ENCODE results near the gene PIGU. TPM values are rescaled to one million over a fixed set of nuclear protein-coding genes. Genes with fewer than 3 reads are reported as not detected.

Gene PIGU
- total and polyA plus RNA-seq, 2 of the 13 experiments (the other 11 are each of a cell fraction or from before 2014, with no cell fraction given) = 45.5 to 231 TPM

DNA sequence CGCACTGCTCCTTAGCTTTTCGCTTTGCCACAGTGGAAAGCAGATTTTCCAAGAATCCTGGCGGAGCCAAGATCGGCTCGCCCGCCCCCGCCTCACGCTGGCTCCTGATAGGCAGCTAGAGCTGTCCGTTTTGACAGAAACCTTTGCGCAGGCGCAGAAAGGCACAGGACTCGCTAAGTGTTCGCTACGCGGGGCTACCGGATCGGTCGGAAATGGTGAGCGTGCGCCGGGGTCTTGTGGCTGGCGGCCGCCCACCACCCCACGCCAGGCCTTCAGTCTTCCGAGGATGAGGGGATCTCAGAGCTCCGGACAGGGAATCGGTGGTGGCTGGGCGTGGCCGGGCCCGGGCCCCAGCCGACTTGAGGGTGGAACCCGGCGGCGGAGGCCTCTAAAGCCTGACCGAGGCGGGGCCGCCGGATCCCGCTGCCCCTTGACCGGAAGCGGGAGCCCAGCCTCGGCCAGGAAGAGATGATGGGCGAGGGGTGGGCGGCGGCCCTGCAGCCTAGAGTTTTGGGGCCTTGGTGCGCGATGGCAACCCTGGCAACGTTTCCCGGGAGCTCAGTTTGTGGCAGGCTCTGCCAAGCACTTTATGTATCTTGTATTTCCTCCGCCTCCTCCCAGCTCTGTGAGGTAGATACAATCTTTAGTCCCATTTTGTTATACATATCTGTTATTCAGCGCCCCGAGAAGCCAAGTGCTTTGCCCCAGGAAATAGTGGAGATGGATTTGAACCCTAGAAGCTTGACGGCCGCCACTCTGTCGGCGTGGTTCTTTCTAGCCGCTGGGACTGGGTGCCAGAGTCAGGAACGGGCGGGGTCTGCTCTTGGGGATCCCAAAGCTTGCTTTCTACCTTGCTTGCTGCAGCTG is 160.4 kb downstream of the PIGU start, which contains the start of gene DYNLRB1 (continued):
- no peak; the same call in 1 of the 2 replicates for TF ChIP-seq ZMYM2 (CRISPR knock-in tag; IDR thresholded peaks at IDR 0.05)
- peak; percentile 84; the same call in 1 of the 2 replicates for TF ChIP-seq TP53 (CRISPR knock-in tag; conservative IDR thresholded peaks at IDR 0.05)
- TF ChIP-seq, protein P1, sequence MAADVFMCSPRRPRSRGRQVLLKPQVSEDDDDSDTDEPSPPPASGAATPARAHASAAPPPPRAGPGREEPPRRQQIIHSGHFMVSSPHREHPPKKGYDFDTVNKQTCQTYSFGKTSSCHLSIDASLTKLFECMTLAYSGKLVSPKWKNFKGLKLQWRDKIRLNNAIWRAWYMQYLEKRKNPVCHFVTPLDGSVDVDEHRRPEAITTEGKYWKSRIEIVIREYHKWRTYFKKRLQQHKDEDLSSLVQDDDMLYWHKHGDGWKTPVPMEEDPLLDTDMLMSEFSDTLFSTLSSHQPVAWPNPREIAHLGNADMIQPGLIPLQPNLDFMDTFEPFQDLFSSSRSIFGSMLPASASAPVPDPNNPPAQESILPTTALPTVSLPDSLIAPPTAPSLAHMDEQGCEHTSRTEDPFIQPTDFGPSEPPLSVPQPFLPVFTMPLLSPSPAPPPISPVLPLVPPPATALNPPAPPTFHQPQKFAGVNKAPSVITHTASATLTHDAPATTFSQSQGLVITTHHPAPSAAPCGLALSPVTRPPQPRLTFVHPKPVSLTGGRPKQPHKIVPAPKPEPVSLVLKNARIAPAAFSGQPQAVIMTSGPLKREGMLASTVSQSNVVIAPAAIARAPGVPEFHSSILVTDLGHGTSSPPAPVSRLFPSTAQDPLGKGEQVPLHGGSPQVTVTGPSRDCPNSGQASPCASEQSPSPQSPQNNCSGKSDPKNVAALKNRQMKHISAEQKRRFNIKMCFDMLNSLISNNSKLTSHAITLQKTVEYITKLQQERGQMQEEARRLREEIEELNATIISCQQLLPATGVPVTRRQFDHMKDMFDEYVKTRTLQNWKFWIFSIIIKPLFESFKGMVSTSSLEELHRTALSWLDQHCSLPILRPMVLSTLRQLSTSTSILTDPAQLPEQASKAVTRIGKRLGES (CRISPR knock-in tag; IDR thresholded peaks at IDR 0.05; ENCODE audit: borderline replicate concordance) = peak; percentile 43; the same call in 1 of the 2 replicates
- peak; percentile 90 for TF ChIP-seq ZNF747 (CRISPR knock-in tag; IDR thresholded peaks at IDR 0.05; ENCODE audit: borderline replicate concordance)
- peak; percentile 96; the same call in 1 of the 2 replicates for TF ChIP-seq YEATS2 (CRISPR knock-in tag; IDR thresholded peaks at IDR 0.05; ENCODE audit: borderline replicate concordance)
- 0 out of 2 replicates have a peak, but pooled peaks have one; percentile 25 for TF ChIP-seq ZNF468 (CRISPR knock-in tag; IDR thresholded peaks at IDR 0.05)
- peak; percentile 47; the same call in 1 of the 2 replicates for TF ChIP-seq SALL2 (CRISPR knock-in tag; IDR thresholded peaks at IDR 0.05)
- peak; percentile 93 for TF ChIP-seq PITX1 (CRISPR knock-in tag; IDR thresholded peaks at IDR 0.05)
- no peak for TF ChIP-seq ZBTB40 (IDR thresholded peaks at IDR 0.05)
- peak; percentile 49; the same call in 1 of the 2 replicates for TF ChIP-seq ZBTB40 (CRISPR knock-in tag; IDR thresholded peaks at IDR 0.05)
- 0 out of 2 replicates have a peak, but pooled peaks have one; percentile 21 for TF ChIP-seq GTF2F1 (IDR thresholded peaks at IDR 0.05; ENCODE audit: low read length)
- TF ChIP-seq, protein P2, sequence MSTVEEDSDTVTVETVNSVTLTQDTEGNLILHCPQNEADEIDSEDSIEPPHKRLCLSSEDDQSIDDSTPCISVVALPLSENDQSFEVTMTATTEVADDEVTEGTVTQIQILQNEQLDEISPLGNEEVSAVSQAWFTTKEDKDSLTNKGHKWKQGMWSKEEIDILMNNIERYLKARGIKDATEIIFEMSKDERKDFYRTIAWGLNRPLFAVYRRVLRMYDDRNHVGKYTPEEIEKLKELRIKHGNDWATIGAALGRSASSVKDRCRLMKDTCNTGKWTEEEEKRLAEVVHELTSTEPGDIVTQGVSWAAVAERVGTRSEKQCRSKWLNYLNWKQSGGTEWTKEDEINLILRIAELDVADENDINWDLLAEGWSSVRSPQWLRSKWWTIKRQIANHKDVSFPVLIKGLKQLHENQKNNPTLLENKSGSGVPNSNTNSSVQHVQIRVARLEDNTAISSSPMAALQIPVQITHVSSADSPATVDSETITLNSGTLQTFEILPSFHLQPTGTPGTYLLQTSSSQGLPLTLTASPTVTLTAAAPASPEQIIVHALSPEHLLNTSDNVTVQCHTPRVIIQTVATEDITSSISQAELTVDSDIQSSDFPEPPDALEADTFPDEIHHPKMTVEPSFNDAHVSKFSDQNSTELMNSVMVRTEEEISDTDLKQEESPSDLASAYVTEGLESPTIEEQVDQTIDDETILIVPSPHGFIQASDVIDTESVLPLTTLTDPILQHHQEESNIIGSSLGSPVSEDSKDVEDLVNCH (CRISPR knock-in tag; IDR thresholded peaks at IDR 0.05) = 0 out of 2 replicates have a peak, but pooled peaks have one; percentile 38
- peak; percentile 69; the same call in 1 of the 2 replicates for TF ChIP-seq SIX1 (CRISPR knock-in tag; IDR thresholded peaks at IDR 0.05; ENCODE audit: borderline replicate concordance)
- 0 out of 2 replicates have a peak, but pooled peaks have one; percentile 24 for TF ChIP-seq ZFP62 (CRISPR knock-in tag; IDR thresholded peaks at IDR 0.05)
